Fibroblast of skin of left biceps (primary cell): ENCODE measurements around the gene RASSF8.

Experiments used
- DNase-seq, 2 experiments: peaks; one replicate each; pipeline ENCODE4 v3.0.0-alpha.2; 2013; ENCODE audit warnings: low read depth in 2 of 2

Gene RASSF8

DNA sequence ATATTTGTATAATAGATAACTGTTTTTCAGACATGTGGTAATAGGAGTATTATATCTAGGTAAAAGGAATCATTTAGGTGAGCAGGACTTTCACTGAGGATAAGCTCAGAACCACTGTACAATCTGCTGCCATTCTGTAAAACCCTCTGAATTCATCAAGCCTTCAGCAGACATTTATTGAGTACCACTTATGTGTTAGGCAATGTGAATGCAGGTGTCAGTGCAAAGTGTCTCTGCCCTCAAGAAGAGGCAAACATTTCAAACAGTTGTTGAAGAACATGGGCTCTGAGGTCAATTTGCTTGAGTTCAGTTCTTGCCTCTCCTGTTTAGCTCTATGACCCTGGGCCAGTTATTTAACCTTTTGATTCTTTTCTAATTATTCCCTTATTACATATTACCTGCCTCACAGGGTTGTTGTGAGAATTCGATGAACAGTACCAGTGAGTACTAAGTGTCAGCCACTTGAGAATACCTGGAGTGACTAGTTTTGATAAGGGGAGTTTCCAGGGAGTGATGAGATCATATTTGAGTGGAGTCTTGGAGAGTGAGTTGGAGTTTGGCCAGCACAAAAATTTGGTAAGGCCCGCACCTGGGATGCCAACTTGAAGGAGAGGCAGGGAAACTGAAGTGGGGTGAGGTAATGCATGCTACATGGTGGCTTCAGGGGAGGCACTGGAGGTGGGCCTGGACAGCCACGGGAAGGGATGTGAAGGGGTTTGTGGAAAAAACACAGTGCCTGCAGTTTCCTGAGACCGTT is 33.7 kb downstream of the RASSF8 start:
- DNase-seq = no peak

- DNase-seq = peak; percentile 85 to 89
These were observed 35.6 kb downstream of the RASSF8 start for GRCh38 chr12:25993901-25994651.

- no peak for DNase-seq
These were observed 36.6 kb downstream of the RASSF8 start for GRCh38 chr12:25994901-25995625.

DNA sequence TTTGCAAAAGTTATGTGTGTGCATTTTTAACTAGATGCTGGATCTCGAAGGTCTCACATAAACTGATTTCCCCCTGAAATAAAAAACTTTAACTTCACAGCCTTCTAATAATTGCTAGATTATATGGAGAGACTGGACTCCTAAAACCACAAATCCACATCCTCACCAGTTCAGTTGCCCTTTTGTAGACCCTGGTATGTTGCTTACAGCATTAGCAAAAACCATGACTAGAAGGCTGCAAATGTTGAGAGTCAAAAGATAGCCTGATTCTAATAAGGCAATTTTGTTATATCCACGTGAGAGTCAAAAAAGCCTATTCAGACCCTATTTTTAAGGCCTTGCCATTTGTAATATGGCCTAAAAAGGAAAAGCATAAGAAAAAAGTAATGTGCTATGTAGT is 37.4 kb downstream of the RASSF8 start:
- no peak for DNase-seq

DNA sequence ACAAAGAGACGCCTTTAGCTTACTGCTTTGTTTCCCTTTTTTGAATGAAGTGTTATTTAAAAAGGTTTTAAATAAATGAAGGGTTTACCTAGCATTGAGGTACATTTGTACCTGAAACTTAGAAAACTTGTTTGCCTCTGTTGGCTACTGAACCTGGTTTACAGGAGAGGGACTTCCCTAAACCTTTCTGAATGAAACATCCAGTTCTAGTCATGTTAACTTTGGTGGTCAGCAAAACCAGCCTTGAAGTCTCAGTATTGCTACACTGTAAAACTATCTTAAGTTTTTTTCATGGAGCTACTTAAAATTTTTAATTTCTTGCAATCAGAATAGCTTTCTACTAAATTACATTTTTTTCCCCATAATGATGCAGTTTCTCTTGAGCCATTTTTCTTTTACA is 38.2 kb downstream of the RASSF8 start:
- DNase-seq = no peak

GRCh38 chr12:25997201-25997963 is 38.9 kb downstream of the RASSF8 start:
- DNase-seq = peak; percentile 87 to 91

DNA sequence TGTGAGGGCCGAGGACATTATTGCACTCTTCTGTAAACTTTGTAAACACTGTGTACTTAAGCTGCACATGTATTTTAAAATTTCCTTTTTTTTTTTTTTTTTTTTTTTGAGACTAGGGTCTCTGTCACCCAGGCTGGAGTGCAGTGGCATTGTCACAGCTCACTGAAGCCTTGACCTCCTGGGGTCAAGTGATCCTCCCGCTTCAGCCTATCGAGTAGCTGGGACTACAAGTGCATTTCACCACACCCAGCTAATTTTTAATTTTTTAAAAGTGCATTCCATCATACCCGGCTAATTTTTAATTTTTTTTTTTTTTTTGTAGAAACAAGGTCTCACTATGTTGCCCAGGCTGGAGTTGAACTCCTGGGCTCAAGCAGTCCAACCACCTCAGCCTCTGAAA is 42.4 kb downstream of the RASSF8 start:
- no peak for DNase-seq

GRCh38 chr12:26001530-26001929 is 43.0 kb downstream of the RASSF8 start:
- DNase-seq = no peak

DNA sequence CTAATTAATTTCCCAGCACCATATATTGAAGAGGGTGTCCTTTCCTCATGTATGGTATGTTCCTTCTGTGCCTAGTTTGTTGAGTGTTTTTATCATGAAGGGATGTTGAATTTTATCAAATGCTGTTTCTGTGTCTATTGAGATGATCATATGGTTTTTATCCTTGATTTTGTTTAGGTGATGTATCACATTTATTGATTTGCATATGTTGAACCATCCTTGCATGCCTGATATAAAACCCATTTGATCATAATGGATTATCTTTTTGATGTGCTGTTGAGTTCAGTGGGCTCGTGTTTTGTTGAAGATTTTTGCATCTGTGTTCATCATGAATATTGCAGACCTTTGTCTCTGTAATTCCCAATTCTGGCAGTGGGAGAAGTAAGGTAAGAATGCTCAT is 44.6 kb downstream of the RASSF8 start:
- DNase-seq = no peak

GRCh38 chr12:26007566-26007965 is 49.1 kb downstream of the RASSF8 start:
- no peak for DNase-seq

GRCh38 chr12:26009593-26009992 is 51.1 kb downstream of the RASSF8 start:
- DNase-seq = no peak

GRCh38 chr12:26010293-26010821 is 51.9 kb downstream of the RASSF8 start:
- no peak for DNase-seq

- peak; percentile 64 to 69 for DNase-seq
These were observed 52.6 kb downstream of the RASSF8 start for GRCh38 chr12:26011099-26011498.

DNA sequence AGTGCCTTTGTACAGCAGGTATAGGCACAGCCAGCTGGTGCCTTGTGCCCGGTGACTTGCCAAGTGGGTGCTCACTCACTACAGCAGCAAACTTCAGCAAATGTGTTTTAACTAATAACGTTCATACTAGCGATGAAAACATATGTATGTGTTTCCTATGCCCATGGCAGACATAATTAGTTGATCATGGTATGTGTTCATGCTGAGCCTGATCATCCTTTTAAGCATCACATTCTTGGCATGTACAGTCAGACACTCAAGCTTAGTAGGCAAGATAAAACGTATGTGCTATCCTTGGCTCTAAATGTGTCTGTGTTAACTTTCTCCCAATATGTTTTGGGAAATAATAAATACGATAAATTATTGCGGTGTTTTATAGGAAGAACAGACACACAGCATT is 55.6 kb downstream of the RASSF8 start:
- DNase-seq = no peak

- DNase-seq = no peak
These were observed 58.0 kb downstream of the RASSF8 start for GRCh38 chr12:26016516-26016915.

- no peak for DNase-seq
These were observed 59.2 kb downstream of the RASSF8 start for GRCh38 chr12:26017484-26018211.

DNA sequence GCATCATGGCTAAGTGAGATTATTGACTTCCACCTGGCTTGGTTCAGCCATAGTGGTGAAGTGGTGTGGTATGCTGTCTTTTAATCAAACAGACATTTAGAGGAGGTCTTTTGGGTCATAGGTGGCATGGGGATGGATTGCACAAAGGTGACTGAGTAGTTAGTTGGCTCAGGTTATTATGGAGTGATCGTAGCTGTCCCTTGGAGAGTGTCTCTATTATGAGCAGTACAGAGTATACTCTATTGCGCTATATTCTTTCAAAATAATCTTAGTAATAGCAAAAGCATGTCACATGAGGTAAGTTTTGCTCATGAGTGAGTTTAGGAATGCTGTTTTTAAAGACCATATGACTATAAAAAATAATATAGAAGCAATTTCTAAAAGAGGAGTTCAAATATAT is 60.4 kb downstream of the RASSF8 start:
- no peak for DNase-seq

- DNase-seq = no peak
These were observed 63.1 kb downstream of the RASSF8 start for GRCh38 chr12:26021534-26021933.

GRCh38 chr12:26022043-26022442 is 63.6 kb downstream of the RASSF8 start:
- DNase-seq = no peak

- no peak for DNase-seq
These were observed 68.2 kb downstream of the RASSF8 start for GRCh38 chr12:26026713-26027112.

DNA sequence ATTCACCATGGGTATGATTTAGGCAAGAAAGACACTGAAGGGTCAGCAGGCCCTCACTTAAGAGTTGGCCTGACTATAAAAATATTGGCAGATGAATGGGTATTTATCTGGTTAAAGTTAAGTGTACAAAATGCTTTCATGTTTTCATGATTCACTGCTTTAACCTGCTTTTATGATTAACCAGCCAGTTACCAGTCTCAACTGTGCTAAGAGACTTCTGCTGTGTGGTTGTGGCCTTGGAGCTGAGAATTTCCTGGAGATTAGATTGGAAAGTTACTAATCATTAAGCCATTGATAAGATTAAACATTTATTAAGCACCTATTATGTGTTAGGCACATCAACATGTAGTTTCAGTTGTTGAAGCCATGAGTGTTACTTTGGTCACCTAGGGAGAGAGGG is 68.9 kb downstream of the RASSF8 start:
- no peak for DNase-seq
